ENCODE results near the gene LMBRD1. TPM values are rescaled to one million over a fixed set of nuclear protein-coding genes. Genes with fewer than 3 reads are reported as not detected.
"Not testable (repeated sequence)": the region's sequence is repeated elsewhere in the genome, so short reads cannot be mapped to it uniquely, and the experiment has no call there.

Gene LMBRD1
- total and polyA plus RNA-seq, 2 experiments from 2014 or later, result 36.7 to 42.0 TPM

DNA sequence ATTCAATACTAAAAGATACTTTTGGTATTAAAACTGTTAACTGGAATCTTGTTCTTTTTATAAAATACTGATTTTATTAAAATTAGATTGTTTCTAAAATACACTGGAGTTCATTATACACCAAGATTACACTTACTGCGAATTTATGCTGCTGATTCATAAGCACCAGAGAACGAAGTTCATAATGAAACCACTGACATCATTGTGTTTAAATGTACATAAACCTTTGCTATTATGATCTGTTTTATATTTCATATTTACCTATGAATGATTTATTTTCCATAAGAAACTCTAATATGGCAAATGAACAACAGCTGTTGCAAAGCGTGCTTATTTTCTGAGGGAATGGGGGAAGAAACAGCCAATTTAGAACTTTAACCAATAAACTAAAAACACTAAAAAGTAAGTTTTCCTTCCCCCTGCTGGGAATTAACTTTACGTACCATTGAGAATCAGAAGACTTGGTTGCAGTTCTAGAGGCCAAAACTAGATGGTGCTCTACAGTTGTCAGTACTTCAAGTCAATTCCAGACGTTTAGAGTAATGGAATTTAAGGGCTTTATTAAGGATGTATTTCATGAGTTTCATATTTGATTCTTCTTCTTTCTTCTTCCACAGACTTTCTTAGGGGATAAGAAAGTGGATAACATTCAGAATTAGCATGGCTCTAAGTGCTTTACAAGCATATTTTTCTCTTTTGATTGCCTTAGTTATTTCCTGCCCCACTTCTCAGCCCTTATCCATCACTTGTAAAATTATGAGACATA lies 38.8 kb upstream of the LMBRD1 start:
- H3F3A ChIP-seq (ENCODE audit: insufficient read depth), result no peaks in the 10 kb centered on the region
- H3K9me3 ChIP-seq (ENCODE audit: low read depth), result no peaks in the 10 kb centered on the region
- no peak for TF ChIP-seq EZH2 (IDR thresholded peaks at IDR 0.05; ENCODE audit: insufficient read depth, poor library complexity, severe bottlenecking)
- TF ChIP-seq EZH2phosphoT487 (IDR thresholded peaks at IDR 0.05; ENCODE audit: insufficient read depth, low read depth), result no peak
- WGBS, 2 experiments (ENCODE audit: low coverage in 1 of 2, low lambda C conversion rate in 2 of 2, missing lambda C conversion rate in 2 of 2), result 8 to 12% methylated on average over 5 of the region's 5 CpGs
- H3K36me3 ChIP-seq (ENCODE audit: low read depth), result no peaks in the 10 kb centered on the region
- in situ Hi-C loops (cut with MboI), result no loop called here
- H4K20me1 ChIP-seq (ENCODE audit: insufficient read depth), result no peaks in the 10 kb centered on the region
- peak; percentile 72 for DNase-seq
- no peaks in the 10 kb centered on the region for H3K9me2 ChIP-seq (ENCODE audit: insufficient read depth)
- no peak overlapping the region; the same call in 1 of the 2 replicates for H2AFZ ChIP-seq
- H3K4me2 ChIP-seq (ENCODE audit: unreplicated experiment), result peak overlapping the region; percentile 57
- H3K4me1 ChIP-seq (ENCODE audit: insufficient read depth), result no peaks in the 10 kb centered on the region
- no peak overlapping the region for H3K27ac ChIP-seq
- peak overlapping the region; percentile 41 for H3K4me3 ChIP-seq
- H3K27me3 ChIP-seq (replicated peaks; ENCODE audit: insufficient read depth), result no peaks in the 10 kb centered on the region
- H3K79me2 ChIP-seq (ENCODE audit: insufficient read depth), result no peaks in the 10 kb centered on the region
- H3K9ac ChIP-seq, result no peak overlapping the region

- in situ Hi-C loops (cut with MboI), result no loop called here
- TF ChIP-seq EZH2phosphoT487 (IDR thresholded peaks at IDR 0.05; ENCODE audit: insufficient read depth, low read depth) (no peak), EZH2 (IDR thresholded peaks at IDR 0.05; ENCODE audit: insufficient read depth, poor library complexity, severe bottlenecking) (no peak)
Observed at GRCh38 chr6:69832558-69832957, 35.7 kb upstream of the LMBRD1 start.

GRCh38 chr6:69827276-69827893 lies 30.6 kb upstream of the LMBRD1 start:
- H3F3A ChIP-seq (ENCODE audit: insufficient read depth), result peaks cover 8% of the 10 kb centered on the region; the same call in 1 of the 2 replicates
- H3K9me3 ChIP-seq (ENCODE audit: low read depth), result no peaks in the 10 kb centered on the region
- in situ Hi-C loops (cut with MboI), result no loop called here
- no peak overlapping the region for H3K9ac ChIP-seq
- H3K36me3 ChIP-seq (ENCODE audit: low read depth), result no peaks in the 10 kb centered on the region
- H3K4me3 ChIP-seq, result no peak overlapping the region
- no peak overlapping the region for H3K27ac ChIP-seq
- 28 to 30% methylated on average over 2 of the region's 2 CpGs for WGBS, 2 experiments (ENCODE audit: low coverage in 1 of 2, low lambda C conversion rate in 2 of 2, missing lambda C conversion rate in 2 of 2)
- peak; percentile 72 for DNase-seq
- H3K4me1 ChIP-seq (ENCODE audit: insufficient read depth), result peaks cover 20% of the 10 kb centered on the region
- no peaks in the 10 kb centered on the region for H4K20me1 ChIP-seq (ENCODE audit: insufficient read depth)
- TF ChIP-seq EZH2phosphoT487 (IDR thresholded peaks at IDR 0.05; ENCODE audit: insufficient read depth, low read depth) (no peak), EZH2 (IDR thresholded peaks at IDR 0.05; ENCODE audit: insufficient read depth, poor library complexity, severe bottlenecking) (no peak)
- no peaks in the 10 kb centered on the region for H3K79me2 ChIP-seq (ENCODE audit: insufficient read depth)
- no peaks in the 10 kb centered on the region for H3K27me3 ChIP-seq (replicated peaks; ENCODE audit: insufficient read depth)
- H3K4me2 ChIP-seq (ENCODE audit: unreplicated experiment), result no peak overlapping the region
- no peaks in the 10 kb centered on the region for H3K9me2 ChIP-seq (ENCODE audit: insufficient read depth)
- no peak overlapping the region for H2AFZ ChIP-seq

More at GRCh38 chr6:69832558-69832957, 35.7 kb upstream of the LMBRD1 start:
- no peak for DNase-seq
- Histone ChIP-seq H3K9me3 (ENCODE audit: low read depth) (no peaks in the 10 kb centered on the region), H4K20me1 (ENCODE audit: insufficient read depth) (no peaks in the 10 kb centered on the region), H3K4me1 (ENCODE audit: insufficient read depth) (peaks cover 4% of the 10 kb centered on the region), H3K4me3 (no peak overlapping the region), H3F3A (ENCODE audit: insufficient read depth) (no peaks in the 10 kb centered on the region), H2AFZ (no peak overlapping the region), H3K9me2 (ENCODE audit: insufficient read depth) (no peaks in the 10 kb centered on the region), H3K4me2 (ENCODE audit: unreplicated experiment) (no peak overlapping the region), H3K36me3 (ENCODE audit: low read depth) (no peaks in the 10 kb centered on the region), H3K79me2 (ENCODE audit: insufficient read depth) (no peaks in the 10 kb centered on the region), H3K27ac (no peak overlapping the region), H3K27me3 (replicated peaks; ENCODE audit: insufficient read depth) (no peaks in the 10 kb centered on the region), H3K9ac (no peak overlapping the region)

DNA sequence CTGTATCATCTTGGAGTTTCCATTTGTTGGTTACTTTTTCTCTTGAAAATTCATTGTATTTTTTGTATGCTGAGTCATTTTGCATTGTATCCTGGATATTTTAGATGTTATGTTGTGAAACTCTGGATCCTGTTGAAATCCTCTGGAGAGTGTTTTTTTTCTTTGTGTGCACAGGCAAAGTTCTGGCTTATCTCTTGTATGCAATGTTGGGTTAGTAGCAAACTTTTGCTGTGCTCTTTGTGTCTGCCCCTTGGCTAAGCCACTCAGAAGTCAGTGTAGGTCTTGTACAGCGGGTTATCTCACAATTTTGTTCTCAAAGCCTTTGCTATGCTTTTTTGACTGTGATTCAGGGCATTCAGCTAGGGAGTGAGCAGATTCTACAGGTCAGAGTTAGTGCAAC lies 29.1 kb upstream of the LMBRD1 start:
- H3K27me3 ChIP-seq (replicated peaks; ENCODE audit: insufficient read depth), result no peaks in the 10 kb centered on the region
- H3K9me3 ChIP-seq (ENCODE audit: low read depth), result no peaks in the 10 kb centered on the region
- peaks cover 20% of the 10 kb centered on the region for H3K4me1 ChIP-seq (ENCODE audit: insufficient read depth)
- no peak for TF ChIP-seq EZH2phosphoT487 (IDR thresholded peaks at IDR 0.05; ENCODE audit: insufficient read depth, low read depth)
- no peak for TF ChIP-seq EZH2 (IDR thresholded peaks at IDR 0.05; ENCODE audit: insufficient read depth, poor library complexity, severe bottlenecking)
- peak; percentile 65 for DNase-seq
- H3K79me2 ChIP-seq (ENCODE audit: insufficient read depth), result no peaks in the 10 kb centered on the region
- in situ Hi-C loops (cut with MboI), result no loop called here
- no peak overlapping the region for H3K27ac ChIP-seq
- no peaks in the 10 kb centered on the region for H4K20me1 ChIP-seq (ENCODE audit: insufficient read depth)
- no peak overlapping the region for H3K4me2 ChIP-seq (ENCODE audit: unreplicated experiment)
- H3K9me2 ChIP-seq (ENCODE audit: insufficient read depth), result no peaks in the 10 kb centered on the region
- H3K9ac ChIP-seq, result no peak overlapping the region
- peaks cover 8% of the 10 kb centered on the region; the same call in 1 of the 2 replicates for H3F3A ChIP-seq (ENCODE audit: insufficient read depth)
- WGBS, 2 experiments (ENCODE audit: low coverage in 1 of 2, low lambda C conversion rate in 2 of 2, missing lambda C conversion rate in 2 of 2), result 43 to 44% methylated on average over 1 of the region's 1 CpG
- no peak overlapping the region for H3K4me3 ChIP-seq
- no peaks in the 10 kb centered on the region for H3K36me3 ChIP-seq (ENCODE audit: low read depth)
- H2AFZ ChIP-seq, result peak overlapping the region; percentile 26; the same call in 1 of the 2 replicates

- H3K27me3 ChIP-seq (replicated peaks; ENCODE audit: insufficient read depth); H3K79me2 ChIP-seq (ENCODE audit: insufficient read depth); H3K9me2 ChIP-seq (ENCODE audit: insufficient read depth); DNase-seq; H3K4me2 ChIP-seq (ENCODE audit: unreplicated experiment); H3K4me3 ChIP-seq; H3K9ac ChIP-seq; H4K20me1 ChIP-seq (ENCODE audit: insufficient read depth); H3K27ac ChIP-seq; H3F3A ChIP-seq (ENCODE audit: insufficient read depth); in situ Hi-C loops (cut with MboI); H3K9me3 ChIP-seq (ENCODE audit: low read depth); H3K36me3 ChIP-seq (ENCODE audit: low read depth); H2AFZ ChIP-seq: not testable (repeated sequence)
- peaks cover 20% of the 10 kb centered on the region for H3K4me1 ChIP-seq (ENCODE audit: insufficient read depth)
- 65 to 74% methylated on average over 5 of the region's 5 CpGs for WGBS, 2 experiments (ENCODE audit: low coverage in 1 of 2, low lambda C conversion rate in 2 of 2, missing lambda C conversion rate in 2 of 2)
Observed at GRCh38 chr6:69824355-69824754, 27.5 kb upstream of the LMBRD1 start.
